Coronary artery (tissue), 2 donors: ENCODE data around the gene ARL5C.

Experiments used
- DNase-seq: peaks from one replicate; pipeline ENCODE4 v3.0.0-alpha.2; 2017; ENCODE audit warnings: low spot score
- H3K27ac ChIP-seq, 2 donors: fragments of 200-600 bp; sonication (generic); one replicate each; pipeline ENCODE4 v1.5.1; 2016 to 2019
- H3K4me3 ChIP-seq: fragments of 200-600 bp; sonication (generic); 2 replicates; pipeline ENCODE4 v1.5.1; 2016; ENCODE audit warnings: mild to moderate bottlenecking, moderate library complexity
- TF ChIP-seq, protein P1 (sequence below): fragments of 200-600 bp; sonication (generic); IDR thresholded peaks from one replicate; pipeline ENCODE4 v1.5.1; 2019; ENCODE audit warnings: antibody characterized with exemption

Gene ARL5C

DNA sequence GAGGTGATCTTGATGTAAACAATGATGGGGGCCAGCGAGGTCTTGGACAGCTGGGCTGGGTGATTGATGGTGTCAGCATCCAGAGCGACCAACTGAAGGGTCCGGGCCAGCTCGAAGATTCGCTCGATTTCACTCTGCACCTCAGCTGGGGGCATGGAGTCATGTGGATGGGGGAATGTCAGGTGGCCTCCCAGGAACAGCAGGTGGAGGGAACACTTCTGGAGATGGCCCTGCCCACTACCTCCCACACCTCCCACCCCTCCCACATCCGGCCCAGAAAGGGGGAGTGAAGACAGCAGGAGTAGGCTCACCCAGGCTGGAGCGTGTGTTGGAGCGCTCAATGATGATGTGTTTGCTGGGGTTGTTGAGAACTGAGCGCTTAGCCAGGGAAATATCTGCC, 17.8 kb upstream of the ARL5C start:
- no peak for DNase-seq
- Histone ChIP-seq H3K27ac (no peak overlapping the region), H3K4me3 (no peak overlapping the region)
- TF ChIP-seq, protein P1, sequence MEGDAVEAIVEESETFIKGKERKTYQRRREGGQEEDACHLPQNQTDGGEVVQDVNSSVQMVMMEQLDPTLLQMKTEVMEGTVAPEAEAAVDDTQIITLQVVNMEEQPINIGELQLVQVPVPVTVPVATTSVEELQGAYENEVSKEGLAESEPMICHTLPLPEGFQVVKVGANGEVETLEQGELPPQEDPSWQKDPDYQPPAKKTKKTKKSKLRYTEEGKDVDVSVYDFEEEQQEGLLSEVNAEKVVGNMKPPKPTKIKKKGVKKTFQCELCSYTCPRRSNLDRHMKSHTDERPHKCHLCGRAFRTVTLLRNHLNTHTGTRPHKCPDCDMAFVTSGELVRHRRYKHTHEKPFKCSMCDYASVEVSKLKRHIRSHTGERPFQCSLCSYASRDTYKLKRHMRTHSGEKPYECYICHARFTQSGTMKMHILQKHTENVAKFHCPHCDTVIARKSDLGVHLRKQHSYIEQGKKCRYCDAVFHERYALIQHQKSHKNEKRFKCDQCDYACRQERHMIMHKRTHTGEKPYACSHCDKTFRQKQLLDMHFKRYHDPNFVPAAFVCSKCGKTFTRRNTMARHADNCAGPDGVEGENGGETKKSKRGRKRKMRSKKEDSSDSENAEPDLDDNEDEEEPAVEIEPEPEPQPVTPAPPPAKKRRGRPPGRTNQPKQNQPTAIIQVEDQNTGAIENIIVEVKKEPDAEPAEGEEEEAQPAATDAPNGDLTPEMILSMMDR, result no peak

DNA sequence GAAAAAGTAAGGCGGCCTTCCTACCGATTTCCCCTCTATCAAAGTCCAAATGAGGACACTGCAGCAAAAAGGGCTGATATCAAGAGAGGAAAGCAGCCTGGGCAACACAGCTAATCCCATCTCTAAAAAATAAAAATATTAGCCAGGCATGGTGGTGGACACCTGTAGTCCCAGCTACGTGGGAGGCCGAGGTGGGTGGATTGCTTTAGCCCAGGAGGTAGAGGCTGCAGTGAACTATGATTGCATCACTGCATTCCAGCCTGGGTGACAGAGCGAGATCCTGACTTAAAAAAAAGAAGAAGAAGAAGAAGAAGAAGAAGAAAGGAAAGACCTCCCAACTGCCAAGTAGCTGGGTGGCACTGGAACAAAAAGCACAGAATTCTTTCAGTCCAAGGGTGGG, 17.1 kb upstream of the ARL5C start:
- Histone ChIP-seq H3K4me3 (no peak overlapping the region), H3K27ac (no peak overlapping the region)
- TF ChIP-seq, protein P1, result no peak
- no peak for DNase-seq

DNA sequence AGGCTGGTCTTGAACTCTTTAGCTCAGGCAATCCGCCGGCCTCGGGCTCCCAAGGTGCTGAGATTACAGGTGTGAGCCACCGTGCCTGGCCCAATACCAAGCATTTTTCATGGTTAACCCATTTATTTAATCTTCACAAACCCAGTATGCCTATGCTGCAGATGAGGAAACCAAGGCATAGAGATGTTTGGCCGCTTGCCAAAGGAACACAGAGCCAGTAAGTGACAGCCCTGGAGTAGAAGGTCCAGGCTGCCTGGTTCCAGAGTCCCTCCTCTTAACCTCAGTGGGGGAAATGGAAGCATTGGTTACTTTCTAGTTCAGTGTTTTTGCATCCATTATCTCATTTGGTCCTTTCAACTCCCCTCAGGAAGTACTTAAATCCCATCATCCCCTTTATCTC, 15.3 kb upstream of the ARL5C start:
- TF ChIP-seq, protein P1, result no peak
- Histone ChIP-seq H3K4me3 (no peak overlapping the region), H3K27ac (no peak overlapping the region)
- DNase-seq, result no peak

DNA sequence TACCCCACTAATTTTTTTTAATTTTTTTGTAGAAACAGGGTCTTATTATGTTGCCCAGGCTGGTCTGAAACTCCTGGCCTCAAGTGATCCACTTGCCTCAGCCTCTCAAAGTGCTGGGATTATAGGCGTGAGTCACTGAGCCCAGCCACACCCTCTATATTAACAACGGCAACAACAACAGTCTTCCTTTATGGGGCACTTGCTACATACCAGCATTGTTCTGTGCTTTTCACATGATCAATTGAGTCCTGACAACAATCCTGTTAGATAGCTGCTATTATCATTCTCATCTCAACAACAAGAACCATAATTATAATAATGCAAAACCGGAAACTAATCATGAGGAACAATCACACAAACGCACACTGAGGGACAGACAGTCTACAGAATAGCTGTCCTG, 12.6 kb upstream of the ARL5C start:
- Histone ChIP-seq H3K4me3 (no peak overlapping the region), H3K27ac (no peak overlapping the region)
- TF ChIP-seq, protein P1, result no peak
- DNase-seq, result no peak

DNA sequence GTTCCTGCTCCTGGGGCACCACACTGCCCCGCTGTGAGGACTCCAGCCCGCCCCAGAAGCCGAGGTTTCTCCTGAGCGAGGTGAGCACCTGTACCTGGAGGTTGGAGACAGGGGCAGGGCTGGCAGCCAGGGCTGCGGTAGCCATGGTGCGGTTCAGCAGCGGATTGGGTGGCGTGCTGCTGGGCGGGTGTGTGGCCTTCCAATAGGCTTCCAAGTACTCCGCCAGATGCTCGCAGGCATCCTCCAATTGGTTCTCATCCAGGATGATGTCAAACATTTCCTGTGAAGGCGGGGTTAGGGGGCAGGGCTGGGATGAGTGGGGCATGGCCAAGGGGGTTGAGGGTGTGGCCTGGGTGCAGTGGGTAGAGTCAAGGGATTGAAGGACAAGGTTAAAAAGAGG, 11.3 kb upstream of the ARL5C start:
- Histone ChIP-seq H3K4me3 (no peak overlapping the region), H3K27ac (no peak overlapping the region)
- DNase-seq, result no peak
- TF ChIP-seq, protein P1, result no peak

DNA sequence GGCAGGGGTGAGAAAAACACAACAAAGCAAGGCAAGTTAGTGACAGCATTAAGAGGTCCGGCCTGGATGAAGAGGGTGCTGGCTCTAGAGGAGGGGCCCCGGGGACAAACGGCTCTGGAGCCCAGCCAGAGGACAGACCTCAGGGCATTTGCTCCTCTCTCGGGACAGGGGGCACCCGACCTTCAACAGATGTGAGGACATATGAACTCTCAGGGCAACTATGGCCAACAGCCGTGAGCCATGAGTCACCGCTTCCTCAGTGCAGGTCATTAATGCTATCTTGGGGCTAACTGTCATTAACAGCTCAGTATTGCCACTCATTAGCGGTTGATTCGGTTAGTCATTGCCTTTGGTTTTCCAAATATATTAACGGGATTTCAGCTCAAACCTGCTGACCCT, 9.7 kb upstream of the ARL5C start:
- H3K27ac ChIP-seq, result no peak overlapping the region
- TF ChIP-seq, protein P1, result no peak
- H3K4me3 ChIP-seq, result no peak overlapping the region
- no peak for DNase-seq

DNA sequence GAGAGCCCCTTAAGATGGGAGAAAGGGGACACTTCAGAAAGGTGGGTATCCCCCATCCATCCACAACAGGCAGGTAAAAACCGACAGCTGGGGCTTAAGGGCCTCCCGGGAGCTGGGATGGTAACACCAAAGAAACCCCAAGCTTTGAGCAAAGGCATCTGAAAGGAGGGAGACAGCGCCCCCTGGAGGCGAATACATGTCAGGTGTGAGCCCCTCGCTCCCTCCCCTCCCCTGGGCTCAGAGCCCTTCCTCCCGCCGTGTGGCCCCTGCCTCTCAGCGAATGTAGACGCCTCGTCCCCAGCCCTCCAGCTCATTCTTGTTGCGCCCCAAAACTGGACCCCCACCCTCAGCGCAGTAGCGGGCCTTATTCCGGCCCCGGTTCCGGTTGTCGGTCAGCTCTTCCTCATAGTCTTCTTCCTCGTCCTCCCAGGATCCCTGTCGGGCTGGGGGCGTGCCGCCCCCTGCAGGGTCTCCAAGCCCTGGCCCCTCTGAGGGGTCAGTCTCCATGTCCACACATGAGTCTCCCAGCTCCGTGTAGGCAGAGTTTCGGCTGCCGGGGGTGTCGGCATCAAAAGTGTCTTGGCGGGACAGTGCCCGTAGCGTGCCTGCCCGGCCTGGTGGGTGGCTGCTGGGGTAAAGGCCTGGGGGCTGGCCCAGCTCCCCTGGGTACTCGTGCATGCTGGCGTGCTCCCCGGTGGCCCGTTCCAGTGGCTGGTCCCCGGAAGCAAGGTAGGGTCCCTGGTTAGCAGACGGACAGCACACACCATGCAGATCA, 9.1 kb upstream of the ARL5C start:
- no peak overlapping the region for H3K4me3 ChIP-seq
- H3K27ac ChIP-seq, result no peak overlapping the region
- TF ChIP-seq, protein P1, result peak; percentile 72
- no peak for DNase-seq
